Measurements from ENCODE around the gene CCNY. TPM values are rescaled to one million over a fixed set of nuclear protein-coding genes. Genes with fewer than 3 reads are reported as not detected.

Gene CCNY
- total and polyA plus RNA-seq, 2 of the 4 experiments (the other 2 are of a cell fraction), result 38.0 to 131 TPM

DNA sequence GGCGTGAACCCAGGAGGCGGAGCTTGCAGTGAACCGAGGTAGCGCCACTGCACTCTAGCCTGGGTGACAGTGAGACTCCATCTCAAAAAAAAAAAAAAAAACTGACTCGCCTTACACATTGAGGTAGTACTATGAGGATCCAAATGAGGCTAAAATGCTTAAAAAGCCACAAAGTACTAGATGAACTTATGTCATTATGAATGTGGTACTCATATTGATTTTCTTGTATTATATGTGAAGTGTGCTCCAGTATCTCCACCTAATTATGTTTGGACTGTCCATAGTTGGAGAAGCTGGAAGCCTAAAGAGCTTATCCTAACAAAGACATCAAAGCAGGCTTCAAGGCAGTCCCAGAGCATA, 9.1 kb downstream of the CCNY start:
- Histone ChIP-seq H3K56ac (ENCODE audit: extremely low read depth, insufficient read depth, low read length) (no peak overlapping the region), H2AK5ac (ENCODE audit: low read depth, low read length) (no peak overlapping the region), H2BK5ac (ENCODE audit: low read depth, low read length, poor library complexity, severe bottlenecking) (no peak overlapping the region), H3K9ac (ENCODE audit: low read depth, low read length) (no peak overlapping the region), H4K91ac (ENCODE audit: insufficient read depth, low read depth, low read length) (no peak overlapping the region), H3K4me2 (ENCODE audit: low read depth, low read length) (no peak overlapping the region), H3K4me1 (ENCODE audit: control insufficient read depth, insufficient read depth, low read length) (peaks cover 21% of the 10 kb centered on the region), H4K20me1 (ENCODE audit: insufficient read depth, low read length) (peaks cover 89% of the 10 kb centered on the region), H3K9me3 (ENCODE audit: control insufficient read depth, insufficient read depth, low read length) (no peaks in the 10 kb centered on the region), H2BK20ac (ENCODE audit: low read depth, low read length) (no peak overlapping the region), H3K18ac (ENCODE audit: low read depth, low read length) (no peak overlapping the region), H3K4me3 (ENCODE audit: insufficient read depth, low read depth, low read length) (no peak overlapping the region), H3K27me3 (ENCODE audit: control insufficient read depth, insufficient read depth, low read length) (no peaks in the 10 kb centered on the region), H3K4ac (ENCODE audit: low read depth, low read length) (no peak overlapping the region), H3K36me3 (ENCODE audit: control insufficient read depth, insufficient read depth, low read length) (no peaks in the 10 kb centered on the region; the same call in 1 of the 2 replicates), H4K8ac (ENCODE audit: low read depth in 2 of 2, low read length in 2 of 2) (no peak overlapping the region), H2AFZ (replicated peaks; ENCODE audit: low read length, poor library complexity) (no peak overlapping the region), H2AK9ac (replicated peaks; ENCODE audit: low read depth, low read length, poor library complexity) (no peak overlapping the region), H3K79me1 (ENCODE audit: low read depth in 1 of 2, low read length in 2 of 2) (peaks cover 40 to 83% of the 10 kb centered on the region in 2 experiments), H3K14ac (replicated peaks; ENCODE audit: low read depth, low read length) (no peak overlapping the region), H3K23ac (ENCODE audit: low read depth, low read length) (no peak overlapping the region), H2BK15ac (ENCODE audit: low read depth, low read length) (no peak overlapping the region), H3K27ac (ENCODE audit: insufficient read depth, low read length) (no peak overlapping the region), H3K9me1 (ENCODE audit: insufficient read depth, low read length) (peaks cover 43% of the 10 kb centered on the region), H2BK120ac (ENCODE audit: low read depth, low read length) (no peak overlapping the region), H4K5ac (ENCODE audit: low read depth, low read length) (no peak overlapping the region)
- in situ Hi-C loops (cut with MboI; ENCODE audit: low sequenced_read_pairs), result no loop called here
- ATAC-seq (ENCODE audit: low read depth) (no peak), DNase-seq (no peak)
- WGBS, 2 experiments (ENCODE audit: extremely low coverage in 2 of 2, insufficient read length in 1 of 2), result no CpG with 5 or more reads among the region's 5 CpGs
- ChIA-PET CTCF (interaction anchor here (0.6 to 0.7 kb wide), 2 partner anchors 188 to 911 kb away, joined by 3 to 5 read pairs; no protein-coding TSS in a partner anchor), POLR2A (ENCODE audit: unreplicated experiment) (no interaction called here)
- TF ChIP-seq SMC3 (IDR thresholded peaks at IDR 0.05; ENCODE audit: low read depth, low read length) (no peak), MAFK (IDR thresholded peaks at IDR 0.05; ENCODE audit: low read depth, low read length) (no peak), RCOR1 (IDR thresholded peaks at IDR 0.05; ENCODE audit: insufficient replicate concordance, low read length) (no peak), POLR2A (IDR thresholded peaks at IDR 0.05; ENCODE audit: low read depth, low read length) (no peak), RAD21 (IDR thresholded peaks at IDR 0.05; ENCODE audit: low read length) (no peak), BHLHE40 (IDR thresholded peaks at IDR 0.05; ENCODE audit: low read depth, low read length) (no peak), MXI1 (IDR thresholded peaks at IDR 0.05; ENCODE audit: borderline replicate concordance, low read depth, low read length) (no peak), MAZ (IDR thresholded peaks at IDR 0.05; ENCODE audit: borderline replicate concordance, low read depth, low read length) (no peak), ELK1 (IDR thresholded peaks at IDR 0.05; ENCODE audit: borderline replicate concordance, low read depth, low read length) (no peak), CTCF (conservative IDR thresholded peaks at IDR 0.05; ENCODE audit: low read depth, low read length) (no peak), NFE2L2 (IDR thresholded peaks at IDR 0.05; ENCODE audit: low read depth, low read length) (no peak), CEBPB (IDR thresholded peaks at IDR 0.05; ENCODE audit: low read depth, low read length) (no peak), RFX5 (IDR thresholded peaks at IDR 0.05; ENCODE audit: low read depth, low read length) (no peak), FOS (IDR thresholded peaks at IDR 0.05; ENCODE audit: low read depth, low read length) (no peak), CHD1 (IDR thresholded peaks at IDR 0.05; ENCODE audit: low read depth, low read length) (no peak)
- TF ChIP-seq, protein P1, sequence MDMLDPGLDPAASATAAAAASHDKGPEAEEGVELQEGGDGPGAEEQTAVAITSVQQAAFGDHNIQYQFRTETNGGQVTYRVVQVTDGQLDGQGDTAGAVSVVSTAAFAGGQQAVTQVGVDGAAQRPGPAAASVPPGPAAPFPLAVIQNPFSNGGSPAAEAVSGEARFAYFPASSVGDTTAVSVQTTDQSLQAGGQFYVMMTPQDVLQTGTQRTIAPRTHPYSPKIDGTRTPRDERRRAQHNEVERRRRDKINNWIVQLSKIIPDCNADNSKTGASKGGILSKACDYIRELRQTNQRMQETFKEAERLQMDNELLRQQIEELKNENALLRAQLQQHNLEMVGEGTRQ (IDR thresholded peaks at IDR 0.05; ENCODE audit: low read depth, low read length), result no peak
- BruUV-seq (replicated peaks), result no TSS peak
- intact Hi-C loops (cut with micrococcal nuclease), result no loop called here
- dilution Hi-C loops (cut with HindIII; ENCODE audit: low sequenced_read_pairs, unreplicated experiment), result no loop called here
